HepG2 (cell line): Measurements from ENCODE around the gene MAP1LC3B. TPM values are rescaled to one million over a fixed set of nuclear protein-coding genes. Genes with fewer than 3 reads are reported as not detected.

Experiments used
- CHCHD3 ChIP-seq: sonication (generic); formaldehyde crosslinking; IDR thresholded peaks from 2 replicates; pipeline ENCODE4 v1.8.0; 2022; ENCODE audit warnings: mild to moderate bottlenecking, missing genetic modification reagents, moderate library complexity
- EP300 ChIP-seq, 3 experiments: sonication (generic) in 1 of 3; formaldehyde crosslinking in 1 of 3; IDR thresholded peaks; 2 replicates each; pipeline versions ENCODE4 v1.5.1 to v1.6.1; 2011 to 2020; ENCODE audit warnings: low read depth in 2 of 3, low read length in 2 of 3, borderline replicate concordance in 1 of 3, improper control_type of control experiment in 1 of 3, mild to moderate bottlenecking in 1 of 3, missing genetic modification reagents in 1 of 3, moderate library complexity in 1 of 3
- FOXP4 ChIP-seq: sonication (generic); formaldehyde crosslinking; IDR thresholded peaks from 2 replicates; pipeline ENCODE4 v1.4.0; 2020; ENCODE audit warnings: missing genetic modification reagents
- KLF6 ChIP-seq: IDR thresholded peaks from 2 replicates; pipeline ENCODE4 v1.8.0; 2016; ENCODE audit warnings: missing biosample characterization, missing genetic modification reagents
- MAFF ChIP-seq: IDR thresholded peaks from 2 replicates; pipeline ENCODE4 v1.6.1; 2011; ENCODE audit warnings: low read depth, low read length, improper control_type of control experiment
- NPAS2 ChIP-seq: sonication (generic); formaldehyde crosslinking; IDR thresholded peaks from 2 replicates; pipeline ENCODE4 v1.8.0; 2022; ENCODE audit warnings: mild to moderate bottlenecking, missing genetic modification reagents, borderline replicate concordance
- NR2C2 ChIP-seq: sonication (generic); formaldehyde crosslinking; IDR thresholded peaks from 2 replicates; pipeline ENCODE4 v1.4.0; 2020; ENCODE audit warnings: missing genetic modification reagents, mild to moderate bottlenecking, moderate library complexity, borderline replicate concordance
- REST ChIP-seq, 2 experiments: IDR thresholded peaks; 2 replicates each; pipeline ENCODE4 v1.6.1; 2011 to 2012; ENCODE audit warnings: low read length in 2 of 2, borderline replicate concordance in 1 of 2, low read depth in 1 of 2, mild to moderate bottlenecking in 1 of 2, moderate library complexity in 1 of 2
- SOX13 ChIP-seq, 3 experiments: fragments of 450-650 bp in 1 of 3; sonication (generic) in 1 of 3; formaldehyde crosslinking in 1 of 3; IDR thresholded peaks in 2 of 3; conservative IDR thresholded peaks in 1 of 3; 2 replicates each; pipeline versions ENCODE4 v1.5.0 to v1.6.1; 2016 to 2020; ENCODE audit warnings: antibody characterized with exemption in 1 of 3, mild to moderate bottlenecking in 1 of 3, missing compliant biosample characterization in 1 of 3, missing genetic modification reagents in 1 of 3, moderate library complexity in 1 of 3
- SOX5 ChIP-seq: IDR thresholded peaks from 2 replicates; pipeline ENCODE4 v1.6.1; 2016; ENCODE audit warnings: borderline replicate concordance
- THAP8 ChIP-seq: sonication (generic); formaldehyde crosslinking; IDR thresholded peaks from 2 replicates; pipeline ENCODE4 v1.5.1; 2020; ENCODE audit warnings: missing genetic modification reagents, mild to moderate bottlenecking, borderline replicate concordance
- TMF1 ChIP-seq: sonication (generic); formaldehyde crosslinking; IDR thresholded peaks from 2 replicates; pipeline ENCODE4 v1.8.1; 2022; ENCODE audit warnings: low read depth, missing genetic modification reagents
- ZKSCAN1 ChIP-seq: fragments of 150-350 bp; IDR thresholded peaks from 2 replicates; pipeline ENCODE4 v1.6.1; 2014; ENCODE audit warnings: low read length
- ZNF234 ChIP-seq: sonication (generic); formaldehyde crosslinking; conservative IDR thresholded peaks from 2 replicates; pipeline ENCODE4 v1.5.1; 2020; ENCODE audit warnings: mild to moderate bottlenecking, missing genetic modification reagents
- ZNF329 ChIP-seq: sonication (generic); formaldehyde crosslinking; IDR thresholded peaks from 2 replicates; pipeline ENCODE4 v1.9.0; 2021; ENCODE audit warnings: low read depth, mild to moderate bottlenecking, missing genetic modification reagents
- ZNF441 ChIP-seq: sonication (generic); formaldehyde crosslinking; IDR thresholded peaks from 2 replicates; pipeline ENCODE4 v1.7.0; 2021; ENCODE audit warnings: missing genetic modification reagents, borderline replicate concordance
- ZNF704 ChIP-seq: sonication (generic); formaldehyde crosslinking; IDR thresholded peaks from 2 replicates; pipeline ENCODE4 v1.8.1; 2023; ENCODE audit warnings: mild to moderate bottlenecking, inconsistent platforms, moderate library complexity, missing genetic modification reagents, borderline replicate concordance
- ZNF746 ChIP-seq: sonication (generic); formaldehyde crosslinking; IDR thresholded peaks from 2 replicates; pipeline ENCODE4 v1.8.0; 2022; ENCODE audit warnings: mild to moderate bottlenecking, missing genetic modification reagents
- ZNF761 ChIP-seq: sonication (generic); formaldehyde crosslinking; conservative IDR thresholded peaks from 2 replicates; pipeline ENCODE4 v1.4.0; 2020; ENCODE audit warnings: mild to moderate bottlenecking, missing genetic modification reagents
- ZSCAN9 ChIP-seq: IDR thresholded peaks from 2 replicates; pipeline ENCODE4 v1.6.1; 2016; ENCODE audit warnings: borderline replicate concordance
- polyA plus RNA-seq, 8 experiments: library from polyadenylated mRNA; depleted of rRNA in 3 of 8; stranded (reverse) in 7 of 8; unstranded in 1 of 8; fragments of >200 nt; fragmentation: Illumina TruSeq in 4 of 8; extraction: Trizol in 4 of 8; gene quantifications; 2 replicates each; pipeline versions ENCODE4 v1.2.1 to v1.2.3, GENCODE V29; 2011 to 2016; ENCODE audit warnings: low read depth in 4 of 8, missing spikeins in 1 of 8, mixed read lengths in 1 of 8; ENCODE audit not compliant: insufficient read depth in 1 of 8
- total RNA-seq, 5 experiments: library from RNA; depleted of rRNA; stranded (reverse); fragments of >200 nt; fragmentation: Illumina TruSeq; extraction: Trizol; gene quantifications; 2 replicates each; pipeline ENCODE4 v1.2.3, GENCODE V29; 2016; ENCODE audit warnings: low read depth in 1 of 5

The MAP1LC3B gene
- total and polyA plus RNA-seq, 2 of the 13 experiments (the other 11 are each of a cell fraction or from before 2014, with no cell fraction given), result 15.7 to 37.4 TPM

- TF ChIP-seq FOXP4 (no peak; the same call in 1 of the 2 replicates), SOX13 (IDR thresholded peaks at IDR 0.05) (no peak), SOX13 (CRISPR knock-in tag; conservative IDR thresholded peaks at IDR 0.05 in 1 of 2, IDR thresholded peaks at IDR 0.05 in 1 of 2) (peak in 1 of 2 experiments; percentile 64; a peak in 2 of 4 replicates), REST (IDR thresholded peaks at IDR 0.05; ENCODE audit: borderline replicate concordance in 1 of 2, low read depth in 1 of 2, low read length in 2 of 2) (no peak), SOX5 (no peak; the same call in 1 of the 2 replicates), ZNF746 (CRISPR knock-in tag) (0 out of 2 replicates have a peak, but pooled peaks have one; percentile 18), CHCHD3 (CRISPR knock-in tag) (no peak), KLF6 (CRISPR knock-in tag) (no peak; the same call in 1 of the 2 replicates), ZKSCAN1 (no peak), EP300 (IDR thresholded peaks at IDR 0.05; ENCODE audit: low read depth in 2 of 2, low read length in 2 of 2) (peak in 1 of 2 experiments; percentile 79; a peak in 2 of 4 replicates), EP300 (CRISPR knock-in tag; IDR thresholded peaks at IDR 0.05; ENCODE audit: borderline replicate concordance) (no peak), ZNF441 (CRISPR knock-in tag) (no peak; the same call in 1 of the 2 replicates), THAP8 (CRISPR knock-in tag) (no peak), ZSCAN9 (peak; percentile 75), NR2C2 (CRISPR knock-in tag) (peak; percentile 72; the same call in 1 of the 2 replicates), MAFF (no peak), ZNF329 (CRISPR knock-in tag) (no peak), TMF1 (CRISPR knock-in tag) (0 out of 2 replicates have a peak, but pooled peaks have one; percentile 22), ZNF704 (CRISPR knock-in tag) (no peak), ZNF761 (CRISPR knock-in tag) (0 out of 2 replicates have a peak, but pooled peaks have one; percentile 6), NPAS2 (CRISPR knock-in tag) (no peak), ZNF234 (CRISPR knock-in tag) (no peak)
Measured at GRCh38 chr16:87391324-87391949, 699 bp upstream of the MAP1LC3B start (continued).
